GM12891 (cell line): ENCODE data around the gene PCDH15.

Source experiments
- POLR2A ChIP-seq: IDR thresholded peaks from 2 replicates; pipeline ENCODE4 v1.6.1; 2011; ENCODE audit warnings: low read depth, low read length, control low read depth
- POLR2AphosphoS5 ChIP-seq: IDR thresholded peaks from 2 replicates; pipeline ENCODE4 v1.6.1; 2011; ENCODE audit warnings: low read depth, low read length, control low read depth
- POU2F2 ChIP-seq: IDR thresholded peaks from 2 replicates; pipeline ENCODE4 v1.6.1; 2011; ENCODE audit warnings: low read depth, mild to moderate bottlenecking, control low read depth, low read length, moderate library complexity

GRCh38 chr10:54503863-54504262 is 297.2 kb downstream of the PCDH15 start:
- no peak for TF ChIP-seq POLR2A
- TF ChIP-seq POLR2AphosphoS5: no peak
- TF ChIP-seq POU2F2: no peak
